ENCODE results near the gene DCUN1D3.
"Not testable (repeated sequence)": the region's sequence is repeated elsewhere in the genome, so short reads cannot be mapped to it uniquely, and the experiment has no call there.

DCUN1D3 gene

DNA sequence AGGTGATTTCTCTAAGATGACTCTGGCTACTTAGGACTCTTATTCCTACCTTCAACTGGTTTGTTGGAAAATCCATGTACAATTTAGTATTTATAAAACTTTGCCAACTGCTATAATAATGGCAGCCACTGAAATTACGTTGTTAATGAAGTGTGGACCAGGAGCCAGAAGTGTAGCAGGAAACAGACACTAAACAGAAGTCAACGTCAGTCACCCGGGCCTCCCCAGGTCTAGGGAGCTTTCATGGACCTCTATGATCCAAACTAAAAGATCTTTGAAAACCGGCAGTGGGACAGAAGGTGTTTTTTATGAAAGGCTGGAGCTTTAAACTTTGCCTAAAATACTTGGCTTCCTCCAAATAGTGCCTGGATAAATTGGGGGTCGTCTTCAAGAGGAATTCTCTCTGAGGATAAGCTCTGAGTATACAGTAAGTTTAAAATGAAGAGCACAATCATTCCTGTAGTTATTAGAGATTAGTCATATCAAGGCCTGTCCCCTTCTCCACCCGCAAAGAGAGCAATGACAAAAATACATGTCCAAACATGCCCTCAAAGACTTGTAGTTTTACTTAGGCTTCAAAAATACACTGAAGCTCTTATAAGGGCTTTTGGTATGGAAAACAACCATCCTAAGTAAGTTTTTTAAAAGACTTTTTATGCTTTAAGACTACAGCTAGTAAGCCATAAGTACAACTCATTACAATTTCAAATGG, 34.6 kb downstream of the DCUN1D3 start:
- no peak for DNase-seq

DNA sequence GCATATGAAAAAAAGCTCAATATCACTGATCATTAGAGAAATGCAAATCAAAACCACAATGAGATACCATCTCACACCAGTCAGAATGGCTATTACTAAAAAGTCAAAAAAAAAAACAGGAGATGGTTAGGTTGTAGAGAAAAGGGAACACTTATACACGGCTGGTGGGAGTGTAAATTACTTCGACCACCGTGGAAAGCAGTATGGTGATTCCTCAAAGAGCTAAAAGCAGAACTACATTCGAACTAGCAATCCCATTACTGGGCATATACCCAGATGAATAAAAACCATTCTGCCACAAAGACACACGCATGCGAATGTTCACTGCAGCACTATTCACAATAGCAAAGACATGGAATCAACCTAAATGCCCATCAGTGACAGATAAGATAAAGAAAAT, 35.8 kb downstream of the DCUN1D3 start:
- not testable (repeated sequence) for DNase-seq

DNA sequence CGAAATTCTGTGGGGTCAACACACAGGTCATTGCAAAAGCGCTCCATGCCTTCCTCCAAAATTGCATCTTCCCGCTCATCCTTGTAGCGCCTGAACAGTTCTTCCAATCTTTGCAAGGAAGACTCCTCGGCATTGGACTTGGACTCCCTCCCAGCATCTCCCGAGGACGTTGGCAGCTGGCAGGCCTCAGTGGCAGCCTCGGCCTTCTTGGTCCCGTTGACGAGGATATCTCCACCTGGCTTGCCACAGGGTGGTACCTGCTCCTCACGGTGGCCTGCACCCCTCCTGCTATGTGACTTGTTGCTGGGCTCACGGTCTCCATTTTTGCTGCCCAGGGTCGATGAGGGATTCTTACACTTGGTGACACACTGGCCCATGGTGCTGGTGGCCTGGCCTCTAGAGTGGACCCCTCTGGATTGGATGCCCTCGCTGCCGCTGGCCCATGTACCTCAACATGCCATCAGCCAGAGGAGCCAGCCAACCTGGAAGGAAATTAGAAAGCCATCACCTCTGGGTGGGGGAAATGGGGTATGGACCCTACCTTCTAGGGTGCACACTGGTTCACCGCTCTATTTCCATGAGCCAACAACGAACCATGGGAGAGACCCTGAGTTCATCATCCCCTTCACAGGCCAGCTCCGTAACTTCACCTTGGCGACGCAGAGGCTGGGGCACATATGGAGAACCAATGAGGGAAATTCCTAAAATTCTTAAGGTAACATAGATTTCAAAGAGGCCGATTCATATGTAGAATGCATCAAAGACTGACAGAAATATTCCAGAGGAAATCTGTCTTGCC, 37.8 kb downstream of the DCUN1D3 start:
- no peak for DNase-seq

DNA sequence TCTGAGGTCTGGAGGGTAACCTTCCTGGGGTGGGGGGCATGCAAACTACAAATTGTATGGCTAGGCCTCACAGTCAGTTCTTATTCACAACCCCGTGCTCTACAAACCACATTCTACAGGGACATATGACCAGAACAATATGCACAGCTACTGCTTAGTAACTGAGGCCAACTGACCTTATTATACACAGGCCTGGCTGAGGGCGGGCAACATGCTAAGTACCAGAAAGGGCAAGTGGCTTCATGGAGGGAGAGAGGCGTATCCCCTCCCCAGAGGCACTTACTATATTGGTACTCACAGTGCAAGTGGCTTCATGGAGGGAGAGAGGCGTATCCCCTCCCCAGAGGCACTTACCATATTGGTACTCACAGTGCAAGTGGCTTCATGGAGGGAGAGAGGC, 39.2 kb downstream of the DCUN1D3 start:
- DNase-seq, result not testable (repeated sequence)

DNA sequence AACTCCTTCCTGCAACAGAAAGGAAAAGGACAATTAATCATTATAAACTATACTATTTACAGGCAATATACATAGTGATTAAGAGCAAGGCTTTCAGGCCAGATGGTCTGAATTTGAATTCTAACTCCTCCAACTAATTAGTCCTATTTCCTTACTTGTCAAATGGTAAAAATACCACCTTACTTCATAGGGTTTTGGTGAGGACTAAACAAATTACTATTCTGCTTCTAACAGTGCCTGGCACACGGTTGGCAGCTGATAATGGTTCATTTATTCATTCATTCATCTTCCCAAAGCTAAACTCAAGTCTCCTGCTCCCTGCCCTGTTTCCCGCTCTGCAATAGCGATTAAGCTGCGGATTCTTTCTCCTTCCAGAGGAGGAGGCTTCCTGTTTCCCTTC, 39.8 kb downstream of the DCUN1D3 start:
- peak in 1 of 56 donors; percentile 13 for DNase-seq

DNA sequence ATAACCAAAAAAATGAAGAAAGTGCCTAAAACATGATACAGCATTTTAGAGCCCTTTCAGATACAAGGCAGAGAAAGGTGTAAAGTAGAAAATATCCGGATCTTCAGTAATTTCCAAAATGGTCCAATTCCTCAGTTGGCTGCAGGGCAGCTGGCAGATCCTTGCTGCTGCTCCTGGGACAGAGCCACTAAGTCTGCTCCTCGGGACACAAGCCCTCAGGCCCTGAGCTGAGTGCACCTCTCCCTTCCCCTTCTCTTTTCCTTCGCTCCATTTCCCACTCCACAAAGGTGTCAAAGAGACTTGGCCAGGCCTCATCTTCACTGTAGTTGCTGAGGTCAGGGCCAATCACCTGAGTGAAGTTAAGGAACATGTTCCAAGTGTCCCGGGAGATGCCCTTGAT, 40.5 kb downstream of the DCUN1D3 start:
- DNase-seq, result peak in 4 of 56 donors; percentile 7 to 23 (median 16)

DNA sequence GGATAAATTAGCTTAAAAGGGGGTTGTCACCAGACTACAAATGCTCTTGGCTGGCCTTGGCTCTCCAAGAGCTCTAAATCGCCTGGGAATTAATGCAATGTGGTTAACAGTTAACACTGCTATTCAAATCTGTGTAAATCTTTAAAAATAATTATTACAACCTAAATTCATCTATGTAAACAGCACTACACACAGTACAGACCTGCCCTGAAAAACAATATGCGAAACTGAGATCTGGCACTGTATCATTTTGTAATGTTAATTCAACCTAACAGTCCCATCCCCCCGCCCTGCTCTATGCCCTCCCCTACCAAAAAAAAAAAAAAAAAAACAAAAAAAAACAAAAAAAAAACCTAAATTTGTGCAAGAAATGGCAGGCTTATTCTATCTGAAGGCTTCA, 40.9 kb downstream of the DCUN1D3 start:
- DNase-seq, result no peak

DNA sequence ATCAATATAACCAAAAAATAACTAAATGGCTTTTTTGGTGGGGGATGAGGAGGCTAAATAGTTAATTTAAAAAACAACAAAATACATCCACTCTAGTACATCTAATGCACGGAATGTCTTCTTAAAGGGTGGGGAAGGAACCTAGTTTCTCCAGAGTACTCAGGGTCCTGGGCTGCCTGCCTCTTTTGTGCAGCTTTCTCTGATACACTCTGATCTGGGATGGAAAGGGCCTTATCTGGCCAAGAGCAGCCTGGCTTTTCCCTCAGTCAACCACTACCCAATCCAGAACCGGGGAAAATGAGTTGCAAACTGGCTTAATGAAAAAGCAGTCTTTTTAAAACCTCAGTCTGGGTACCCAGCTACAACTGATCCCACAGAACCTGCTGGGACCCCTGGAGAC, 42.9 kb downstream of the DCUN1D3 start:
- DNase-seq, result no peak

DNA sequence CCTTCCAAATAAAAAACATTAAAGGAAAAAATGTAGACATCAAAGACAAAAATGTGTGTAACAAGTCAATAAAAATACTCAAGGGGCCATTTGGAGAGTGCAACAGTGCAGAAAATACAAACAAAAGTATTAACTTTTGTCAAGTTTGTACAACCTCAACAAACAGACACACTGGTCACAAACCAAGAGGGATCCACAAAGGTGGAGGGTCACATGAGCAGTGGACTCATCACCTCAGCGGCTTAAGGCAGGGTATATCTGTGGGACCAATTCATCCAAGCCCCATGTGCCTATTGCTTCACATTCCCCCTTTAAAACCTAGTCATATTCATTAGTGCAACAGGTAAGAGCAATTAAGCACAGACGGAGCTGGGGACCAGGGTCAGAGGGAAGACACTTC, 45.2 kb downstream of the DCUN1D3 start:
- DNase-seq, result no peak

DNA sequence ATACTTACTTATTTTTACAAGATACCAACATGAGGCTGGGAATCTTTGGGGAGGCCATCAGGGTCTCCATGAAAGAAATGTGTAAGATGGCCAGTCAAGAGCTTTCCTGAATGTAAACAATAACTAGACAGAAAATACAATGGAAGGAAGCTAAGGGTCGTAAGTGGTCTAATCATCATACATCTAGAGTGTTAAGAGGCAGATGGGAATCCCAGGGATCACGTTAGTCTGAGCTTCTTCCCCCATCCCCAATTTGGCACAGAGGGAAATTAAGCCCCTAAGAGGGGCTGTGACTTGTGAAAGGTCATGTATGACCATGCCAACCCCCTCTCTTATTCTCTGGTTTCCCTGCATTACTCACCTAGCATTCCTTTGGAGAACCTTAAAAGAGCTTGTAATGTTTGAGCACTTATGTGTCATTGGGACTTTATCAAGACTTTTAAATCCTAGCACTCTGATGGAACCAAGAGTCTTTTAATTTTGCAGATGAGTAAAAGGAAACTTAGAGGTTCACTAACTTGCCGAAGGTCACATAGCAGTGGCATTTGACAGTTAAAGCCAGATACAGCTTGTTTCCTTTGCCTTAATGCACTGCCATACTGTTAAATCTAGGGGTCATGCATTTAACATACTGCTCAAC, 46.1 kb downstream of the DCUN1D3 start:
- no peak for DNase-seq

DNA sequence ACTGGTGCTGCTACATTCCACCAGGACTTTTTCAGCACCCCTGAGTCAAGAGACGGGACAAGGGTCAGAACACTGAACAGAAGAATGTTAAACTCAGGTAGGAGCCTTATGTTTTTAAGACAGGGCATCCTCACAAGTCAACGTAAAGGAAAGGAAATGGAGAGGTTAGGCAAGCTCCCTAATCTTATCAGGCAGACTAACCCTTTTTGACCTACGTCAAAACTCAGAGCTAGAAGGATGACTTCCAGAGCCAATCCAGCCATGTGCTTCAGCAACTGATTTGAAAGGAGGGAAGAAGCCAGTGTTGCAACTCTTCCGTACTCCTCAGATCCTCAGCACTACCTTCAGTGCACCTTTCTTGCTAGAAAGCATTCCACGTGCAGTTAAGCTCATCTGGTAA, 47.0 kb downstream of the DCUN1D3 start:
- DNase-seq, result no peak

DNA sequence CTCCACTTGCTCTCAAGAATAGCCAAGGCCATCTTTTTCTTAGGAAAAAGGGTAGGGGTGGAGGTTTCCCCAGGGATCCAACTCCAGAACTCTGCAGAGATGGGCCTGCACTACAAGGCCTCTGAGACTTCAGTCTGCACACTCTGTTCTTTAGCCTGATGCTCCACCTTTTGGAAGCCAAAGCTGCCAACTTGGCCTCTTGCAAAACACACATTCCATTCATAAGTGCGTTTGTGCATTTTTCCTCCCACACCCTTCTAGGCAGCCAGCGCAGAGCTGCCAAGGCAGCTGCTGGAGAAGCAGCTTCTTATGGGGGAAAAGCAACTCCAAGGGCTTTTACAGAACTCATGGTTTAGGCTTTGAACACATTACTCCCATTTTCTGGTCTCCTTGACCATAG, 48.6 kb downstream of the DCUN1D3 start:
- peak in 25 of 56 donors; percentile 3 to 58 (median 15) for DNase-seq

DNA sequence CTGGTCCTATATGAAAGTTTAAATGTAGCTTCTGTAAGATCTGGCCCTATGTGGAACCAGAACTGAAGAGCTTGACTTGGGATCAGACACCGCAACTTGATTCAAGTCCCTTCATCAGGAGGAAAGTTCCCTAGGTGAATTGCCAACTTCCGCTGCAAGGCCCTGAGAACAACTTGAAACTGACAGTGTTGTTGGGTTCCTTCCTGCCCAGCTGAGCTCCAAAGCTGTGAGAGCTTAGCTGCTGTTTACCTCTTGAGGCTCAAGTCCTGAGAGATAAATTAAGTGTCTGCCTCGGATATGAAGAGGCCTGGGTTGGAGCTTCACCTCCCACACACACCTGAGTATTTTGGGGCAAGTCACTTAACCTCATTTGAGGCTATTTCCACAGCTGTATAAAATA, 49.2 kb downstream of the DCUN1D3 start:
- no peak for DNase-seq

DNA sequence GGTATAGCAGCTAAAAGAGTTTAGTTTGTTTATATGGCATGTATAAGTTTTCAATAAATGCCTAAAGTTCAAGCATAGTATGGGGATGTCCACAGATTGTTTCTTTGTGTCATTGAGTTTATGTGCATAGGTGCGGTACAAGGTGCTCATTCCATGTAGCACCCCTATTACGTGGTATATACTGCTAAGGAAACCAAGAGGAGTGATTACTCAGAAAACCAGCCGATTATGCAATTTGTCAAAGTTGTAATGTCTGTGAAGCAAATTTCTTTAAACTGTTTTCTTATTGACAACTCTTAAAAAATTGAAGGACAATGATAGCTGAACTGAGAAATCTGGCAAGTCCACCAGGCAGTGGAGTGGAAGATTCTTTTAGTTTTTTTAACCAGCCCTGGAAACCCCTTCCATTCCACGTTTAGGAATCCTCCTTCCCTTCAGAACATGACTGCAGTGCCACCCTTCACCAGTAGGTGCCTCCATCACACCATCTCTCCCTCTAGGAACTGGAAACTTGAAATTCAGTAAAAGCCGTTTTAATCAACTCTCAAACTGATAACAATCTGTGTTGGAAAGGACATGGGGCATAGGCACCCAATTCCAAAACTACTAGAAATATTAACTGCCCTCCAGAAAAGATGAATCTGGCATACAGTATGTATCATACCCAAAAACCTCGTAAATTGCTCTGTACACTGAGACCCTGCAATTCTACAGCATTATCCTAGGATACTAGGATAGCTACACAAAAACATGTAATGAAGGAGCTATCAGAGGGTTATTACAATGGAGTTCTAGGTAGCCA, 50.4 kb downstream of the DCUN1D3 start:
- peak in 47 of 56 donors; percentile 1 to 86 (median 35) for DNase-seq

DNA sequence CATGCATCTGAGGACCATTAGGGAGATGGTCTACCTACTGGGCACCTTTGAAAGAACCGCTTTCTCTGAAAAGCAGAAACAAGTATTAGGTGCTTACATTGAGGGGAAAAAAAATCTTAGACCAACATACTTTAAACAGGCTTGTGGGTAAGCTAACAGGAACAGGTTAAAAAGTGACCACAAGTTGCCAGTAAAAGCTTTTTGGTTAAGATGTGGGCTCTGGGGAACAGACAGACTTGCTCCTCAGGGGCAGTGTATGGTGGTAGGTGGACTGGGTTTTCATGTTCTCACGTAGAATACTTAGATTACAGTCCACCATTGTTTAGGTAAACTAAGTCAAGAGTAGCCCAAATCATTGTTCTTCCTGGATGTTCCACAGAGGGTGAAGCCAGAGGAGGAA, 52.6 kb downstream of the DCUN1D3 start:
- no peak for DNase-seq

DNA sequence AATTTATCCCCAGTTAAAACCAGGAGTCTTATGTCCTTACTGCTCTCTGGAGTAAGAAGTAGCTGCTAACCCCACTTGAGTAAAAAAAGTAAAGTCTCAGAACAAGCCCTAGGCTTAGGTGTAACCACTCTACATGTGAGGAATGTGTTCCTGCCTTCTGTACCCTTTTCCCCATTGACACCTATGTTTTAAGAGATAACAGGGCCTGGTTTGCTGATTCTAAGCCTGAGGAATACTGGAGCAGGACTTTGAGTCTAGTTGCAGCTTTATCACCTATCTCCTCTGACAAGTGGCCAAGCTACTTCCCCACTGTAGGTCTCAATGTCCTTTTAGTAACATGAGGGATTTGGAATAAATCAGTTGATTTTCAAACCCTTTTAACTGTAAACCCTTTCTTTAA, 53.6 kb downstream of the DCUN1D3 start:
- DNase-seq, result no peak

DNA sequence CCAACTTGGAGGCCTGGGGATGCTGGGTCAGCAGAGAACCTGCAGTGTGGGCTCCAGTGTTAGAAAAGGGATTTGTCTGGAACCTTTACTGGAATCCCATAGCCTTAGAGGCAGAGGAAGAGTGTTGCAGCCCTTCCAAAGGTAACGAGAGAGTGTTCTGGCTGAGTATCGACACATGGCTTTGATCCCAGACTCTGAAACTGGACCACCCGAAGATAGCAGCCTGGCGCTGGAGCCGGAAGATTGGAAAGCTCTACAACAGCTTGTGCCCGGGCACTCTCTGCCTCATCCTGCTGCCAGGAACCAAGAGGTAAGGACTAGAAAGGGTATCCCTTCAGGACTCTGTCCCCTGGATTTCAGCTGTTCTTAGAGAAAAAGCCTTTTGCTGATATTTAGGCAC, 54.1 kb downstream of the DCUN1D3 start:
- DNase-seq, result no peak

DNA sequence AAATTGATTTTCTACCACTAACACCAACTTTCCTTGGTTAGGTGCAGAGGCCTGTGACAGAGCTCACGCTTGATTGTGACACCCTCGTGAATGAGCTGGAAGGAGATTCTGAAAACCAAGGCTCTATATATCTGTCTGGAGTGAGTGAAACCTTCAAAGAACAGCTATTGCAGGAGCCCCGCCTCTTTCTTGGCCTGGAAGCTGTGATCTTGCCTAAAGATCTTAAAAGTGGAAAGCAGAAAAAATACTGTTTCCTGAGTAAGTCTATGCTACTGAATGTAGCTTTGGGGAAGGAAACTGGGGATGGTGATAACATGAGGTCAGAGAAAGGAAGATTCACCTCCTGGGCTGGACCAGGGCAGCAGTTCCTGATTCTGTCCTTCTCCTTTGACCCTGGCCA, 55.6 kb downstream of the DCUN1D3 start:
- no peak for DNase-seq

DNA sequence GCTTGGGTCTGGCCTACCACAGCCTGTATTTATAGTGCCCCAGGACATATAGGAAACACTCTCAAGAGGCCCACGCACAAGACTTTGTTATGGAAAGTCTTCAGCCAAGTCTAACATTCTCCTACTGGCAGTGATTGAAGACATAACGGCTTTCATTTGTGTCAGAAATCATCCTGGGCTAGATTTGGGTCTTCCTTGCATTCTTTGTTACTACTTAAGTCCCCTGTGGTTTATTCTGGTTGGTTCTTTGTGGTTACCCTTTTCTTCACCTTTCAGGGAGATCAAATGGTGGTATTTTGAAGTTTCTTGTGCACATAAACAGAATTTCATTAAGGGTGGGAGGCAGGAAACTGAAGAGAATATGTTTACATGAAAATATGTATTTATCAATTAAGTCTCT, 56.1 kb downstream of the DCUN1D3 start:
- DNase-seq, result no peak

DNA sequence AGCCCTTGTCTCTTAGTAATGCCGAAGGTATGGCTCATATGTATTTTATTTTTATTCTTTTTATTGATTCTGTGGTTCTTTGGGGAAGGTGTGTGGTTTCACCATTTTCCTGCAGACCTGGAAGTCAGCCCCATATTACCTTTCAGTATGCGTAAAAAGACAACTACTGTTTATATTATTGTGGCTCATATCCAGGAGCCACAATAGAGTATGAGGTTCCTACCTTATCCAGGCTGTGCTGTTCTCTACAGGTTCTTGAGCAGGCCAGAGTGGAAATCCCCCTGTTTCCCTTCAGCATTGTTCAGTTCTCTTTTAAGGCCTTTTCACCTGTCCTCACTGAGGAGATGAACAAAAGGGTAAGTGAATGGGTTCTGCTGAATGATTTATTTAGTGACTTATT, 60.7 kb downstream of the DCUN1D3 start:
- no peak for DNase-seq

DNA sequence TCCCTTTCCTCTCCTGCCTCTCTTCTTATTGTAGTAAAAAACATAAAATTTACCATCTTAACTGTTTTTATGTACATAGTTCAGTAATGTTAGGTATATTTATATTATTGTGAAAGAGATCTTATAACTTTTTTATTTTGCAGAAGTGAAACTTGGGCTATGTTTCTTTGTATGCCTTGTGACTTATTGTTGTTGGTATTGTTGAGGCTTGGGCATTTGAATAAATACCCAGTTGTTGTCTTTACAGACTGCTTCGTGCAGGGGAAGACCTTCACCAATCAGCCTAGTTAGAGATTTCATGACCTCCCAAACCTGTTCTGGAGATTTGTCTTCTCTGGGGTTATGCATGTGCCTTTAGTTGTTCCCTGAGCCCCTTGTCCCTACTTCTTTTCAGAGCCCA, 61.9 kb downstream of the DCUN1D3 start:
- DNase-seq, result no peak

DNA sequence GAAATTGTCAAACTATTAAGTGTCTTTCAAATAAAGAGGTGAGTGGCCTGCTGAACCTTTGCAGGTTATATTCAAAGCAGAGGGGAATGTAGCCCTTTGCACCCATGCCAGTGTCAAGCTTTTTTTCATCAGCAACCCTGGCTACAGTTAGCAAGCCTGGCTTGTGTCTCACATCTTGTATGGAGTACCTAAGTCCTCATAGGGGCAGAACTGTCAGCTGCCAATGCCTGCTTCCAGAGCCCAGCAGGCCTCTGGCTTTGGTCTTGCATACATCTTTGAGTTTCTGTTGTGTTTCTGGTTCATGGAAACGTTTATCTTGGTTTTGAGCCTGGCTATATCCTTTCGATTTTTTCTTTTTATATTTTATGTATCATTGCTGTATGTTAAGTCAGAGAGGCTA, 67.1 kb downstream of the DCUN1D3 start:
- DNase-seq, result no peak

Measured in nucleus accumbens (tissue), 56 donors.